ENCODE measurements around the gene NKX1-2. TPM values are rescaled to one million over a fixed set of nuclear protein-coding genes. Genes with fewer than 3 reads are reported as not detected.

The NKX1-2 gene
- 0.44 TPM for polyA plus RNA-seq (2013, experiment 1 of 2)
- polyA plus RNA-seq (2013, experiment 2 of 2) = 0.30 TPM

DNA sequence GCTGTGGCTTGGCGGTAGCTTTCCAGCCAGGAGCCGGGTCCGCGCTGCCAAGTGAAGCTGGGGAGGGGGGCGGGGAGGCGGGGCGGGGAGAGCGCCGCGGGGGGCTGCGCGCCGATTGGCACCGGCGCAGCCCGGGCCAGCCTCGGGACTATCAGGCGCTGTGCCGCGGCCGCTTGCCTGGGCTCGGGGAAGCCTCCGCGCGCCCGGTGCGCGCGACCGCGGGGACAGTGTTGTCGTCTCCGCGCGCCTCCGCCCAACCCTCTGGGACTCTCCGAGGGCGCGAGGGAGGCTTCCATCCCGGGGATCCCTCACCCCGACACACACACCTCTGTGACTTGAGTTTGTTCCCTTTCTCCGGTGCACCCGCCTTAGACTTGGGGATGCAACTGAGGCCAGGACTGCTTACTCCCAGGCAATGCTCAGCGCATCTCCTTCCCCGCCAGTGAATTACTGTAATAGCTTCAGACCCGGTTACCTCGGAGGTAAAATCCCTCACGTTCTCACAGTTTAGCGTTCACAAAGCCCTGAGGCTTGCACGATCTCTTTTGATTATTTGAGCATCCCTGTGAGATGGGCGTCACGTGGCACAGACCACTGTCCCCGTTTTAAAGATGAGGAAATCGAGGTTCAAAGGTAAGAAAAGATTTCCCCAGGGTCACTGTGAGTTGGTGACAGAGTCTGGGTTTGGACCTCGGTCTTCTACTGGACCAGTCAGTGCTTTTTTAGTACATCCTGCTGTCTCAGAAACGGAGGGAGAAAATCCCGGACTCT, at the start of gene NKX1-2:
Gene NKX1-2, minus strand, starts transcription at position 24 of the 771 bp plus-strand sequence. CDS start 92 bp downstream, outside the sequence.
- peak within 1 kb of the TSS; percentile 31 for H3K4me3 ChIP-seq (ENCODE audit: extremely low read depth, insufficient read depth, low read length, poor library complexity, severe bottlenecking)
- H3K9me3 ChIP-seq (ENCODE audit: control insufficient read depth, low read length) = no peaks in the 10 kb centered on the region
- no peaks in the 10 kb centered on the region for H3K36me3 ChIP-seq (ENCODE audit: control insufficient read depth, insufficient read depth, low read length)
- WGBS, 2 experiments (ENCODE audit: insufficient coverage in 2 of 2) = 2 to 3% methylated on average over 41 to 43 of the region's 57 CpGs
- no peak within 1 kb of the TSS for H3K27ac ChIP-seq (ENCODE audit: low read depth, low read length, severe bottlenecking)
- H3K4me1 ChIP-seq (ENCODE audit: control insufficient read depth, insufficient read depth, low read length, poor library complexity, severe bottlenecking) = peaks cover 12% of the 10 kb centered on the region

GRCh38 chr10:124498056-124498455, 48.2 kb upstream of the NKX1-2 start:
- WGBS, 2 experiments (ENCODE audit: insufficient coverage in 2 of 2) = 89 to 92% methylated on average over 5 to 6 of the region's 8 CpGs
- no peaks in the 10 kb centered on the region for H3K4me1 ChIP-seq (ENCODE audit: control insufficient read depth, insufficient read depth, low read length, poor library complexity, severe bottlenecking)
- no peaks in the 10 kb centered on the region for H3K36me3 ChIP-seq (ENCODE audit: control insufficient read depth, insufficient read depth, low read length)
- H3K4me3 ChIP-seq (ENCODE audit: extremely low read depth, insufficient read depth, low read length, poor library complexity, severe bottlenecking) = no peak overlapping the region
- no peaks in the 10 kb centered on the region for H3K9me3 ChIP-seq (ENCODE audit: control insufficient read depth, low read length)
- H3K27ac ChIP-seq (ENCODE audit: low read depth, low read length, severe bottlenecking) = no peak overlapping the region

- Histone ChIP-seq H3K4me1 (ENCODE audit: control insufficient read depth, insufficient read depth, low read length, poor library complexity, severe bottlenecking) (no peaks in the 10 kb centered on the region), H3K36me3 (ENCODE audit: control insufficient read depth, insufficient read depth, low read length) (no peaks in the 10 kb centered on the region), H3K9me3 (ENCODE audit: control insufficient read depth, low read length) (no peaks in the 10 kb centered on the region), H3K4me3 (ENCODE audit: extremely low read depth, insufficient read depth, low read length, poor library complexity, severe bottlenecking) (no peak overlapping the region), H3K27ac (ENCODE audit: low read depth, low read length, severe bottlenecking) (no peak overlapping the region)
- 84 to 85% methylated on average over 13 of the region's 15 CpGs for WGBS, 2 experiments (ENCODE audit: insufficient coverage in 2 of 2)
Observed at GRCh38 chr10:124497196-124497881, 47.5 kb upstream of the NKX1-2 start.

DNA sequence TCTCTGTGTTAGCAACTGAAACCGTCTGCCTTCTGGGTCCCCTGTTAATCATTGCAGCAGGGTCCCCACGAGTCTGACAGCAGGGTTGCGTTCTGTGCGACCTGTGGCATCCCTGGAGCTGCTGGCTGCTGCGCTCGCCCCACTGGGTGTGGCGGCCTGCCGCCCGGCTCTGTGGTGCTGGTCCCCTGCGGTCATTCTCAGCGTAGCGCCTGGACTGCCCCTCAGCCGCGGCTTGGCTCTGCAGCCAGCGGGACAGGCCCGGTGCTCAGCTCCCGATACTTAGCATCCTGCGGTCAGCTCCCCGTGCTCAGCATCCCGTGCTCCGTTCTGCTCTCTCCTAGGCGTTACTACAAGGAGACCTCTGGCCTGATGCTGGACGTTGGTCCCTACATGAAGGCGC, 46.8 kb upstream of the NKX1-2 start:
- Histone ChIP-seq H3K4me1 (ENCODE audit: control insufficient read depth, insufficient read depth, low read length, poor library complexity, severe bottlenecking) (no peaks in the 10 kb centered on the region), H3K27ac (ENCODE audit: low read depth, low read length, severe bottlenecking) (no peak overlapping the region), H3K4me3 (ENCODE audit: extremely low read depth, insufficient read depth, low read length, poor library complexity, severe bottlenecking) (no peak overlapping the region), H3K9me3 (ENCODE audit: control insufficient read depth, low read length) (no peaks in the 10 kb centered on the region), H3K36me3 (ENCODE audit: control insufficient read depth, insufficient read depth, low read length) (no peaks in the 10 kb centered on the region)
- WGBS, 2 experiments (ENCODE audit: insufficient coverage in 2 of 2) = 86 to 88% methylated on average over 24 of the region's 24 CpGs

DNA sequence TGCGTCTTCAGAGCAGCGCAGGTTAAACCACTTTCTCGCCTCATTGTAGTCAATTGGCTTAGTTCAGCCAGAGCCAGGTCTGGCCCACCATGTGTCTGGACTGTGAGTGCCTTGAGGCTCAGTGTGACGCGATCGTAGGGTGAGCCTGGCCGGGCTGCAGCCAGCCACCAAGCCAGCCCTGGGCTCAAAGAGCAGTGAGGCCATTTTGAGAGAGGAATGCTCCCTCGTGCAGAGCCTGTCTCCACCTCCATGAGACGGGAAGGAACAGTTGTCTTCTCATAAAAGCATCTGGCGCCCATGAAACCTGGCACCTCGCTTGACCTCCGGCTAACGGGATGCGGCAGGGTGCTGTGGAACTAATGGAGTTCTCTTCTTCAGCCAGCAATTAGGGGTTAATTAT, 46.3 kb upstream of the NKX1-2 start:
- Histone ChIP-seq H3K36me3 (ENCODE audit: control insufficient read depth, insufficient read depth, low read length) (no peaks in the 10 kb centered on the region), H3K27ac (ENCODE audit: low read depth, low read length, severe bottlenecking) (no peak overlapping the region), H3K4me3 (ENCODE audit: extremely low read depth, insufficient read depth, low read length, poor library complexity, severe bottlenecking) (no peak overlapping the region), H3K4me1 (ENCODE audit: control insufficient read depth, insufficient read depth, low read length, poor library complexity, severe bottlenecking) (no peaks in the 10 kb centered on the region), H3K9me3 (ENCODE audit: control insufficient read depth, low read length) (no peaks in the 10 kb centered on the region)
- 91% methylated on average over 14 of the region's 14 CpGs for WGBS, 2 experiments (ENCODE audit: insufficient coverage in 2 of 2)

DNA sequence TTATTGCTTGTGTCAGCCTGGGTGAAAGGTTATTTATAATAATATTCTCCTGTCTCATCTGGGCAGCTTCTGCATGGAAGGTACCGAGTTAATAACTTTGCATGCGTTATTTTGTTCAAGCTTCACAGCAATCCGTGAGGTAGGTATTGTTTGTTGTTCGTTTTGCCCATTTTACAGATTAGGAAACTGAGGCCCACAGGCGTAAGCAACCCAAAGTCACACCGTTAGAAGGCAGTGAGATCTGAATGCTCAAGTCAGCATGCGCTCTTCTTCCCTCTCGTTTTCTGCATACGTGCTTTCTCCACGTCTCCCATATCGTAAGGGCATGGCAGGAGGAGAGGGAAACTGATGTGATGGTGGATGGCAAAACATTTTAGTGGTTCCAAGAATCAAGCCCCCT, 45.9 kb upstream of the NKX1-2 start:
- no peaks in the 10 kb centered on the region for H3K36me3 ChIP-seq (ENCODE audit: control insufficient read depth, insufficient read depth, low read length)
- H3K4me1 ChIP-seq (ENCODE audit: control insufficient read depth, insufficient read depth, low read length, poor library complexity, severe bottlenecking) = no peaks in the 10 kb centered on the region
- WGBS, 2 experiments (ENCODE audit: insufficient coverage in 2 of 2) = 94 to 95% methylated on average over 7 to 10 of the region's 11 CpGs
- H3K9me3 ChIP-seq (ENCODE audit: control insufficient read depth, low read length) = no peaks in the 10 kb centered on the region
- no peak overlapping the region for H3K4me3 ChIP-seq (ENCODE audit: extremely low read depth, insufficient read depth, low read length, poor library complexity, severe bottlenecking)
- H3K27ac ChIP-seq (ENCODE audit: low read depth, low read length, severe bottlenecking) = no peak overlapping the region

- Histone ChIP-seq H3K27ac (ENCODE audit: low read depth, low read length, severe bottlenecking) (no peak overlapping the region), H3K4me3 (ENCODE audit: extremely low read depth, insufficient read depth, low read length, poor library complexity, severe bottlenecking) (no peak overlapping the region), H3K36me3 (ENCODE audit: control insufficient read depth, insufficient read depth, low read length) (no peaks in the 10 kb centered on the region), H3K4me1 (ENCODE audit: control insufficient read depth, insufficient read depth, low read length, poor library complexity, severe bottlenecking) (no peaks in the 10 kb centered on the region), H3K9me3 (ENCODE audit: control insufficient read depth, low read length) (no peaks in the 10 kb centered on the region)
- WGBS, 2 experiments (ENCODE audit: insufficient coverage in 2 of 2) = 94 to 96% methylated on average over 4 to 7 of the region's 7 CpGs
Observed at GRCh38 chr10:124495162-124495561, 45.3 kb upstream of the NKX1-2 start.

DNA sequence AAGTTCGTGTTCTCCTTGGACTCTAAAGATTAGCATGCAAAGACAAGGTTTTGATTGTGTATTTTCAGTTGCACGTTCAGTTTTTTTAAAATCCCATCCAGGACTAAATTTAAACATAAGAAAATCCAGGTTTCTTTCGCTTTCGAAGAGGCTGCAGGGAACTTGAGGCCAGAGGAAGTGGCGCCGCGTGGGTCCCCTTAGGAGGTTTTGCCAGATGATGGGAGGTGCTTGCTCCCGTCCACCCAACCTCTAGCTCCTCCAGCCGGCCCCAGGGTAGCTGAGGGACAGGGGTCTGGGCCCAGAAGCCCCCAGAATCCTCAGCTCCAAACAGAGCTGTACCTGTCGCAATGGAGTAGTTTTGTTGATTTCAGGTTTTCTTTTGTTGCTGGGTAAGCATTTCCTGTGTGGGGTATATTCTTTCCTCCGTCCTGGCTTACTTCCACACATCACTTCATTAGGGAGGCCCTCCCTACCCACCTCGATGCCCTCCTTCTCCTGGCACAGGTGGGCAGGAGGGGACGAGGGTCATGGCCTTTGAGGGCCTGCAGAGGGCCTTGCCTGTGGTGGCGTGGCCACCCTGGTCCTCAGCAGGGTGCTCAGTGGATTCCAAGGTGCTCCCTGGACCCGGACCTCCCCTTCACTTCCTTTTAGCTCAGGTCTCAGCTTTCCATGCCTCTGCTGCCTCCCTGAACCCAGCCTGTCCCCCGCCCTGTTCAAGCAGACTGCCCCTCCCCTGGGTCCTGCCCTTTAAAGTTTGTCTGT, 44.4 kb upstream of the NKX1-2 start:
- Histone ChIP-seq H3K4me3 (ENCODE audit: extremely low read depth, insufficient read depth, low read length, poor library complexity, severe bottlenecking) (no peak overlapping the region), H3K36me3 (ENCODE audit: control insufficient read depth, insufficient read depth, low read length) (no peaks in the 10 kb centered on the region), H3K4me1 (ENCODE audit: control insufficient read depth, insufficient read depth, low read length, poor library complexity, severe bottlenecking) (no peaks in the 10 kb centered on the region), H3K9me3 (ENCODE audit: control insufficient read depth, low read length) (no peaks in the 10 kb centered on the region), H3K27ac (ENCODE audit: low read depth, low read length, severe bottlenecking) (no peak overlapping the region)
- 75 to 85% methylated on average over 7 to 10 of the region's 16 CpGs for WGBS, 2 experiments (ENCODE audit: insufficient coverage in 2 of 2)

DNA sequence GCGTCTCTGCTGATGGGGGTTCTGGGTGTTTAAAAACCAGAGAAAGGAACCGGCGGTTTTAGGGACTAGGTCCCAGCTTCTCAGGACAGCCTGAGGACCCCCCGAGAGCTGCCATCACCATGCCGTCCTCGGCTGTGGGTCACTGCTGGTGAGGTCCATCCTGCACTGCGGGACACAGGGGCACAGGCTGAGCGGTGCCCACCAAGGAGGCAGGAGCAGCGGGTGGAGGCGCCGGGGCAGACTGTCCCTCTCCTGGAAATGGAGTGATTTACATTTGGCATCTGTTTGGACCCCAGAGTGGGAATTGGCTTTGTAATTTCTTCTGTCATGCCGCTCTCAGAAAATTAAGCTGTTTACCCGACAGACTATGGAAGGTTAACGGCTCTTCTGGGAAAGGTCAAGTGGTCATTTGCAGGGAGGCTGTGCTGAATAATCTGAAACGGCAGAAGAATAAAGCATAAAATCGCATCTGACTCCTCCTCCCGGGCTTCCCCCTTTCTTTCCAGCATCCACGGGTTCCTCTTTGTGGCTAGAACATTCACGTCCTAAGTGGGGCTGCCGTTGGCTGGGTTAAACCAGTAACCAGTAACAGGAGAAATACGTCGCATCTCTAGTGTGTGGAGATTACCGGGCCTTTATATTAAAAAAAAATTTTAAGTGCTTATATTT, 43.5 kb upstream of the NKX1-2 start:
- no peak overlapping the region for H3K4me3 ChIP-seq (ENCODE audit: extremely low read depth, insufficient read depth, low read length, poor library complexity, severe bottlenecking)
- H3K4me1 ChIP-seq (ENCODE audit: control insufficient read depth, insufficient read depth, low read length, poor library complexity, severe bottlenecking) = no peaks in the 10 kb centered on the region
- H3K27ac ChIP-seq (ENCODE audit: low read depth, low read length, severe bottlenecking) = no peak overlapping the region
- WGBS, 2 experiments (ENCODE audit: insufficient coverage in 2 of 2) = 60 to 65% methylated on average over 15 to 18 of the region's 23 CpGs
- no peaks in the 10 kb centered on the region for H3K9me3 ChIP-seq (ENCODE audit: control insufficient read depth, low read length)
- no peaks in the 10 kb centered on the region for H3K36me3 ChIP-seq (ENCODE audit: control insufficient read depth, insufficient read depth, low read length)

- H3K4me1 ChIP-seq (ENCODE audit: control insufficient read depth, insufficient read depth, low read length, poor library complexity, severe bottlenecking) = no peaks in the 10 kb centered on the region
- H3K4me3 ChIP-seq (ENCODE audit: extremely low read depth, insufficient read depth, low read length, poor library complexity, severe bottlenecking) = no peak overlapping the region
- 85 to 87% methylated on average over 7 to 8 of the region's 8 CpGs for whole genome bisulfite sequencing, 2 experiments (ENCODE audit: insufficient coverage in 2 of 2)
- H3K27ac ChIP-seq (ENCODE audit: low read depth, low read length, severe bottlenecking) = no peak overlapping the region
- H3K9me3 ChIP-seq (ENCODE audit: control insufficient read depth, low read length) = no peaks in the 10 kb centered on the region
- no peaks in the 10 kb centered on the region for H3K36me3 ChIP-seq (ENCODE audit: control insufficient read depth, insufficient read depth, low read length)
Observed at GRCh38 chr10:124492266-124492665, 42.4 kb upstream of the NKX1-2 start.

Measured in mesodermal cell (in vitro differentiated cells).